HEK293T (cell line): ENCODE results near the gene STX1B.

ENCODE experiments used
- CTCF ChIA-PET: fragments of 350-600 bp; formaldehyde crosslinking; extraction: SDS; loops from one replicate; lab custom pipeline; 2021; ENCODE audit warnings: antibody characterized with exemption, inconsistent platforms; lab: Yijun Ruan, JAX
- POLR2A ChIA-PET: fragments of 350-600 bp; formaldehyde crosslinking; extraction: SDS; loops from one replicate; lab custom pipeline; 2020; ENCODE audit warnings: antibody characterized with exemption, inconsistent platforms; lab: Yijun Ruan, JAX
- DNase-seq: peaks from one replicate; pipeline ENCODE4 v3.0.0; 2012; ENCODE audit warnings: mixed read lengths; ENCODE audit errors: extremely low spot score
- ARNT ChIP-seq: fragments of 450-650 bp; IDR thresholded peaks from 2 replicates; pipeline ENCODE4 v1.6.1; 2017; ENCODE audit warnings: mild to moderate bottlenecking
- BHLHE40 ChIP-seq: fragments of 450-650 bp; IDR thresholded peaks from 2 replicates; pipeline ENCODE4 v1.6.1; 2016; ENCODE audit warnings: mild to moderate bottlenecking, moderate library complexity, borderline replicate concordance
- CTBP1 ChIP-seq: fragments of 450-650 bp; IDR thresholded peaks from 2 replicates; pipeline ENCODE4 v1.6.1; 2016; ENCODE audit warnings: borderline replicate concordance
- ELF4 ChIP-seq: fragments of 450-650 bp; IDR thresholded peaks from 2 replicates; pipeline ENCODE4 v1.6.1; 2017; ENCODE audit warnings: antibody characterized with exemption
- FOXA1 ChIP-seq: fragments of 450-650 bp; IDR thresholded peaks from 2 replicates; pipeline ENCODE4 v1.6.1; 2016; ENCODE audit warnings: mild to moderate bottlenecking
- FOXK2 ChIP-seq: fragments of 450-650 bp; IDR thresholded peaks from 2 replicates; pipeline ENCODE4 v1.6.1; 2016; ENCODE audit warnings: mild to moderate bottlenecking
- FOXM1 ChIP-seq: fragments of 450-650 bp; IDR thresholded peaks from 2 replicates; pipeline ENCODE4 v1.6.1; 2017; ENCODE audit warnings: mild to moderate bottlenecking, borderline replicate concordance
- HDGF ChIP-seq: fragments of 450-650 bp; IDR thresholded peaks from 2 replicates; pipeline ENCODE4 v1.6.1; 2017; ENCODE audit warnings: antibody characterized with exemption, borderline replicate concordance
- L3MBTL2 ChIP-seq: fragments of 450-650 bp; conservative IDR thresholded peaks from 2 replicates; pipeline ENCODE4 v1.6.1; 2016; ENCODE audit warnings: mild to moderate bottlenecking
- LEF1 ChIP-seq: fragments of 450-650 bp; IDR thresholded peaks from 2 replicates; pipeline ENCODE4 v1.6.1; 2017; ENCODE audit warnings: mild to moderate bottlenecking, borderline replicate concordance
- NFRKB ChIP-seq: fragments of 450-650 bp; IDR thresholded peaks from 2 replicates; pipeline ENCODE4 v1.6.1; 2016; ENCODE audit warnings: mild to moderate bottlenecking, moderate library complexity
- PKNOX1 ChIP-seq: fragments of 450-650 bp; IDR thresholded peaks from 2 replicates; pipeline ENCODE4 v1.6.1; 2016
- SP1 ChIP-seq: fragments of 450-650 bp; IDR thresholded peaks from 2 replicates; pipeline ENCODE4 v1.6.1; 2017
- SUZ12 ChIP-seq: fragments of 450-650 bp; IDR thresholded peaks from 2 replicates; pipeline ENCODE4 v1.6.1; 2016; ENCODE audit warnings: mild to moderate bottlenecking
- TARDBP ChIP-seq: fragments of 450-650 bp; IDR thresholded peaks from 2 replicates; pipeline ENCODE4 v1.6.1; 2016
- ZNF384 ChIP-seq: fragments of 450-650 bp; IDR thresholded peaks from 2 replicates; pipeline ENCODE4 v1.6.1; 2016

Gene STX1B

GRCh38 chr16:30953511-30954124 lies 56.8 kb downstream of the STX1B start:
- CTCF ChIA-PET = interaction anchor here (0.6 to 3.3 kb wide), 22 partner anchors 10 to 1143 kb away, joined by 3 to 39 read pairs (median 3); partner anchors contain the start of genes HSD3B7 and TLCD3B

GRCh38 chr16:30953111-30953510 lies 57.3 kb downstream of the STX1B start:
- ChIA-PET POLR2A (interaction anchor here (1.0 to 2.5 kb wide), 6 partner anchors 57 to 1146 kb away, joined by 3 to 7 read pairs (median 4); partner anchors contain the start of genes ALDOA, CTF1, FUS and KAT8), CTCF (interaction anchor here (0.6 to 3.3 kb wide), 12 partner anchors 10 to 1142 kb away, joined by 3 to 39 read pairs (median 4); partner anchors contain the start of genes HSD3B7 and TLCD3B)
- DNase-seq = no peak
- TF ChIP-seq NFRKB (no peak), PKNOX1 (no peak), SUZ12 (no peak)

More at GRCh38 chr16:30953511-30954124, 56.8 kb downstream of the STX1B start:
- POLR2A ChIA-PET = interaction anchor here (0.8 to 2.5 kb wide), 9 partner anchors 26 to 1147 kb away, joined by 3 to 7 read pairs (median 3); partner anchors contain the start of genes ALDOA, CTF1, FUS and KAT8
- peak; percentile 81 for DNase-seq
- no peak for TF ChIP-seq PKNOX1
- TF ChIP-seq NFRKB = no peak
- no peak for TF ChIP-seq ARNT
- TF ChIP-seq BHLHE40 = no peak
- TF ChIP-seq FOXK2 = no peak
- TF ChIP-seq FOXM1 = no peak
- no peak for TF ChIP-seq ELF4
- TF ChIP-seq TARDBP = no peak
- no peak for TF ChIP-seq CTBP1

DNA sequence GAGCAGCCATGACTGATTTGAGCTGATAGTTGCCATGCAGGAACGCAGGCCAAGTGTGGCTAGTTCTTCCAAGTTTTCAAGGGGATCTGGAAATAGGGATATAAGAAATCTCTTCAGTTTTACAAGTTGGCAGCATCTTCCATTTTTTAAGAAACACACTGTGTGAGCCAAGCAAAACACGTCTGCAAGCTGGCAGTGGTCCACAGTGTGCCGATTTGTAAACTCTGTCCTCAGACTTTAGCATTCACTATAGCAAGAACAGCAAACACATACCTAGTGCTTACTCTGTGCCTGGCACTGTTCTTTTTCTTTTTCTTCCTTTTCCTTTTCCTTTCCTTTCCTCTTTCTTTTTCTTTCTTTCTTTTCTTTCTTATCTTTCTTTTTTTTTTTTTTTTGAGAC lies 58.7 kb downstream of the STX1B start:
- no peak for TF ChIP-seq TARDBP
- no peak for TF ChIP-seq FOXA1
- TF ChIP-seq ARNT = no peak
- no peak for TF ChIP-seq NFRKB
- no peak for TF ChIP-seq CTBP1
- TF ChIP-seq BHLHE40 = no peak
- no peak for TF ChIP-seq SP1
- TF ChIP-seq HDGF = no peak
- TF ChIP-seq FOXK2 = no peak
- no peak for TF ChIP-seq ELF4
- DNase-seq = no peak
- ChIA-PET CTCF (interaction anchor here (0.6 to 1.1 kb wide), 2 partner anchors 10 to 33 kb away, joined by 3 to 4 read pairs; no protein-coding TSS in a partner anchor), POLR2A (interaction anchor here (2.5 kb wide), 1 partner anchor 228 kb away, joined by 7 read pairs; the partner anchor contains the start of gene FUS)

- DNase-seq = no peak
- ChIA-PET POLR2A (no interaction called here), CTCF (interaction anchor here (1.1 kb wide), 1 partner anchor 9 kb away, joined by 4 read pairs; no protein-coding TSS in a partner anchor)
- TF ChIP-seq CTBP1 (no peak), TARDBP (no peak), SP1 (no peak), ELF4 (no peak), FOXA1 (no peak), ARNT (no peak), FOXM1 (no peak), FOXK2 (no peak), LEF1 (no peak), NFRKB (no peak), SUZ12 (no peak), BHLHE40 (no peak), L3MBTL2 (no peak), ZNF384 (no peak), PKNOX1 (no peak), HDGF (no peak)
Measured at GRCh38 chr16:30951193-30951592, 59.2 kb downstream of the STX1B start.

- DNase-seq = no peak
- CTCF ChIA-PET = interaction anchor here (0.9 to 1.4 kb wide), 2 partner anchors 15 to 106 kb away, joined by 3 to 4 read pairs; no protein-coding TSS in a partner anchor
- POLR2A ChIA-PET = interaction anchor here (0.9 to 1.1 kb wide), 2 partner anchors 1051 to 1144 kb away, joined by 3 read pairs; partner anchors contain the start of genes MAZ and SEZ6L2
- TF ChIP-seq ARNT = no peak
- TF ChIP-seq SUZ12 = no peak
- no peak for TF ChIP-seq TARDBP
- no peak for TF ChIP-seq NFRKB
- no peak for TF ChIP-seq PKNOX1
- TF ChIP-seq FOXA1 = no peak
Measured at GRCh38 chr16:30950516-30951065, 59.8 kb downstream of the STX1B start.
